22Rv1 (cell line): ENCODE data around the gene DNAJC15.

Experiments
- H3K27ac ChIP-seq: fragments of 450-650 bp; 2 replicates; pipeline ENCODE4 v1.5.1; 2017
- CTCF ChIP-seq: fragments of 450-650 bp; IDR thresholded peaks from 2 replicates; pipeline ENCODE4 v1.5.1; 2017; ENCODE audit warnings: mild to moderate bottlenecking
- ZFX ChIP-seq: fragments of 450-650 bp; IDR thresholded peaks from 2 replicates; pipeline ENCODE4 v1.6.1; 2017; ENCODE audit warnings: antibody characterized with exemption, borderline replicate concordance

Gene DNAJC15

GRCh38 chr13:42996584-42996983 lies 26.8 kb upstream of the DNAJC15 start:
- TF ChIP-seq ZFX (no peak), CTCF (no peak)
- H3K27ac ChIP-seq: no peak overlapping the region

GRCh38 chr13:42997381-42997780 lies 26.0 kb upstream of the DNAJC15 start:
- TF ChIP-seq ZFX (no peak), CTCF (no peak)
- H3K27ac ChIP-seq: no peak overlapping the region

GRCh38 chr13:42999491-42999890 lies 23.9 kb upstream of the DNAJC15 start:
- no peak for TF ChIP-seq CTCF
- TF ChIP-seq ZFX: no peak
- no peak overlapping the region for H3K27ac ChIP-seq

GRCh38 chr13:43000676-43001075 lies 22.7 kb upstream of the DNAJC15 start:
- no peak for TF ChIP-seq ZFX
- TF ChIP-seq CTCF: no peak
- H3K27ac ChIP-seq: no peak overlapping the region

- no peak overlapping the region for H3K27ac ChIP-seq
- TF ChIP-seq ZFX (no peak), CTCF (no peak)
These were observed 21.4 kb upstream of the DNAJC15 start for GRCh38 chr13:43002021-43002420.

GRCh38 chr13:43003010-43003409 lies 20.4 kb upstream of the DNAJC15 start:
- H3K27ac ChIP-seq: no peak overlapping the region
- TF ChIP-seq ZFX (no peak), CTCF (no peak)

GRCh38 chr13:43003729-43004128 lies 19.7 kb upstream of the DNAJC15 start:
- no peak overlapping the region for H3K27ac ChIP-seq
- TF ChIP-seq CTCF: no peak
- no peak for TF ChIP-seq ZFX
